ENCODE data around the gene SLC25A47. TPM values are rescaled to one million over a fixed set of nuclear protein-coding genes. Genes with fewer than 3 reads are reported as not detected.

Gene SLC25A47
- total and polyA plus RNA-seq, 3 experiments from 2014 or later: not detected

GRCh38 chr14:100327128-100327527 is 4.0 kb downstream of the SLC25A47 start:
- no peaks in the 10 kb centered on the region for H3K27me3 ChIP-seq (ENCODE audit: insufficient read depth, low read length, poor library complexity, severe bottlenecking)
- no peaks in the 10 kb centered on the region for H3K4me1 ChIP-seq (ENCODE audit: insufficient read depth, low read length)
- no peak overlapping the region for H3K4me3 Mint-ChIP-seq
- ChIA-PET CTCF (interaction anchor here (0.6 kb wide), 1 partner anchor 105 kb away, joined by 3 read pairs; no protein-coding TSS in a partner anchor), POLR2A (no interaction called here)
- no peaks in the 10 kb centered on the region for H3K4me1 Mint-ChIP-seq
- no peak for DNase-seq
- H3K27me3 Mint-ChIP-seq: peaks cover 0 to 1% of the 10 kb centered on the region in 2 donors
- no peaks in the 10 kb centered on the region for H3K9me3 ChIP-seq (ENCODE audit: low read length)
- H3K4me3 ChIP-seq (ENCODE audit: low read length): no peak overlapping the region
- H3K9me3 Mint-ChIP-seq: no peaks in the 10 kb centered on the region
- no peak overlapping the region for H3K27ac Mint-ChIP-seq
- no peaks in the 10 kb centered on the region for H3K36me3 ChIP-seq (ENCODE audit: insufficient read depth, low read length)
- H3K27ac ChIP-seq (ENCODE audit: low read depth, low read length): no peak overlapping the region
- H3K36me3 Mint-ChIP-seq: no peaks in the 10 kb centered on the region

GRCh38 chr14:100328495-100329163 is 5.5 kb downstream of the SLC25A47 start:
- Histone ChIP-seq H3K4me3 (ENCODE audit: low read length) (no peak overlapping the region), H3K4me1 (ENCODE audit: insufficient read depth, low read length) (no peaks in the 10 kb centered on the region), H3K9me3 (ENCODE audit: low read length) (no peaks in the 10 kb centered on the region), H3K27ac (ENCODE audit: low read depth, low read length) (no peak overlapping the region), H3K36me3 (ENCODE audit: insufficient read depth, low read length) (no peaks in the 10 kb centered on the region), H3K27me3 (ENCODE audit: insufficient read depth, low read length, poor library complexity, severe bottlenecking) (no peaks in the 10 kb centered on the region)
- POLR2A ChIA-PET: no interaction called here
- no peaks in the 10 kb centered on the region for H3K4me1 Mint-ChIP-seq
- no peaks in the 10 kb centered on the region for H3K9me3 Mint-ChIP-seq
- no peaks in the 10 kb centered on the region for H3K36me3 Mint-ChIP-seq
- H3K27ac Mint-ChIP-seq: no peak overlapping the region
- H3K27me3 Mint-ChIP-seq: peaks cover 0 to 1% of the 10 kb centered on the region in 2 donors
- CTCF ChIA-PET: no interaction called here
- no peak for DNase-seq
- H3K4me3 Mint-ChIP-seq: no peak overlapping the region

GRCh38 chr14:100329233-100330006 is 6.3 kb downstream of the SLC25A47 start:
- H3K27ac ChIP-seq (ENCODE audit: low read depth, low read length): no peak overlapping the region
- peaks cover 0 to 5% (median under 1%) of the 10 kb centered on the region in 3 donors for H3K36me3 Mint-ChIP-seq
- no peaks in the 10 kb centered on the region for H3K9me3 ChIP-seq (ENCODE audit: low read length)
- no peaks in the 10 kb centered on the region for H3K9me3 Mint-ChIP-seq
- H3K27ac Mint-ChIP-seq: no peak overlapping the region
- H3K4me1 Mint-ChIP-seq: no peaks in the 10 kb centered on the region
- ChIA-PET CTCF (no interaction called here), POLR2A (no interaction called here)
- H3K4me1 ChIP-seq (ENCODE audit: insufficient read depth, low read length): no peaks in the 10 kb centered on the region
- H3K27me3 Mint-ChIP-seq: peaks cover 0 to 1% of the 10 kb centered on the region in 2 donors
- H3K36me3 ChIP-seq (ENCODE audit: insufficient read depth, low read length): no peaks in the 10 kb centered on the region
- DNase-seq: no peak
- H3K4me3 Mint-ChIP-seq: no peak overlapping the region
- H3K27me3 ChIP-seq (ENCODE audit: insufficient read depth, low read length, poor library complexity, severe bottlenecking): no peaks in the 10 kb centered on the region
- H3K4me3 ChIP-seq (ENCODE audit: low read length): no peak overlapping the region

- ChIA-PET POLR2A (no interaction called here), CTCF (no interaction called here)
- Mint-ChIP-seq H3K9me3 (no peaks in the 10 kb centered on the region), H3K27me3 (peaks cover 0 to 1% of the 10 kb centered on the region in 2 donors), H3K27ac (no peak overlapping the region), H3K4me3 (no peak overlapping the region), H3K36me3 (peaks cover 0 to 10% (median 6%) of the 10 kb centered on the region in 3 donors), H3K4me1 (no peaks in the 10 kb centered on the region)
- Histone ChIP-seq H3K4me1 (ENCODE audit: insufficient read depth, low read length) (no peaks in the 10 kb centered on the region), H3K27ac (ENCODE audit: low read depth, low read length) (no peak overlapping the region), H3K4me3 (ENCODE audit: low read length) (no peak overlapping the region), H3K36me3 (ENCODE audit: insufficient read depth, low read length) (no peaks in the 10 kb centered on the region), H3K27me3 (ENCODE audit: insufficient read depth, low read length, poor library complexity, severe bottlenecking) (no peaks in the 10 kb centered on the region), H3K9me3 (ENCODE audit: low read length) (no peaks in the 10 kb centered on the region)
- no peak for DNase-seq
These were observed 6.8 kb downstream of the SLC25A47 start for GRCh38 chr14:100330007-100330344.

- no peaks in the 10 kb centered on the region for H3K27me3 ChIP-seq (ENCODE audit: insufficient read depth, low read length, poor library complexity, severe bottlenecking)
- Mint-ChIP-seq H3K9me3 (no peaks in the 10 kb centered on the region), H3K27ac (no peak overlapping the region), H3K4me1 (no peaks in the 10 kb centered on the region), H3K4me3 (no peak overlapping the region), H3K27me3 (peaks cover 0 to 1% of the 10 kb centered on the region in 2 donors), H3K36me3 (peaks cover 0 to 12% (median 8%) of the 10 kb centered on the region in 3 donors)
- no peaks in the 10 kb centered on the region for H3K36me3 ChIP-seq (ENCODE audit: insufficient read depth, low read length)
- POLR2A ChIA-PET: no interaction called here
- no peak overlapping the region for H3K27ac ChIP-seq (ENCODE audit: low read depth, low read length)
- CTCF ChIA-PET: no interaction called here
- no peaks in the 10 kb centered on the region for H3K9me3 ChIP-seq (ENCODE audit: low read length)
- no peaks in the 10 kb centered on the region for H3K4me1 ChIP-seq (ENCODE audit: insufficient read depth, low read length)
- DNase-seq: no peak
- H3K4me3 ChIP-seq (ENCODE audit: low read length): no peak overlapping the region
These were observed 7.3 kb downstream of the SLC25A47 start for GRCh38 chr14:100330388-100330931.

- H3K4me3 Mint-ChIP-seq: no peak overlapping the region
- DNase-seq: peak in 1 of 5 donors; percentile 34
- no peak overlapping the region for H3K27ac Mint-ChIP-seq
- H3K36me3 ChIP-seq (ENCODE audit: insufficient read depth, low read length): no peaks in the 10 kb centered on the region
- peaks cover 0 to 26% (median 17%) of the 10 kb centered on the region in 3 donors for H3K36me3 Mint-ChIP-seq
- H3K4me1 Mint-ChIP-seq: no peaks in the 10 kb centered on the region
- H3K4me1 ChIP-seq (ENCODE audit: insufficient read depth, low read length): no peaks in the 10 kb centered on the region
- H3K9me3 ChIP-seq (ENCODE audit: low read length): no peaks in the 10 kb centered on the region
- H3K4me3 ChIP-seq (ENCODE audit: low read length): no peak overlapping the region
- no peaks in the 10 kb centered on the region for H3K27me3 ChIP-seq (ENCODE audit: insufficient read depth, low read length, poor library complexity, severe bottlenecking)
- H3K27ac ChIP-seq (ENCODE audit: low read depth, low read length): no peak overlapping the region
- no peaks in the 10 kb centered on the region for H3K9me3 Mint-ChIP-seq
- H3K27me3 Mint-ChIP-seq: peaks cover 0 to 1% of the 10 kb centered on the region in 2 donors
- ChIA-PET CTCF (no interaction called here), POLR2A (no interaction called here)
These were observed 9.0 kb downstream of the SLC25A47 start for GRCh38 chr14:100332071-100332639.

GRCh38 chr14:100332797-100333196 is 9.7 kb downstream of the SLC25A47 start:
- no peak overlapping the region for H3K27ac ChIP-seq (ENCODE audit: low read depth, low read length)
- peaks cover 0 to 1% of the 10 kb centered on the region in 2 donors for H3K27me3 Mint-ChIP-seq

GRCh38 chr14:100333311-100333710 is 10.2 kb downstream of the SLC25A47 start:
- Mint-ChIP-seq H3K4me3 (no peak overlapping the region), H3K4me1 (no peaks in the 10 kb centered on the region), H3K9me3 (no peaks in the 10 kb centered on the region), H3K27ac (no peak overlapping the region), H3K27me3 (peaks cover 0 to 1% of the 10 kb centered on the region in 2 donors), H3K36me3 (peaks cover 0 to 35% (median 22%) of the 10 kb centered on the region in 3 donors)
- H3K4me1 ChIP-seq (ENCODE audit: insufficient read depth, low read length): no peaks in the 10 kb centered on the region
- no peak overlapping the region for H3K4me3 ChIP-seq (ENCODE audit: low read length)
- DNase-seq: peak in 1 of 5 donors; percentile 34
- H3K9me3 ChIP-seq (ENCODE audit: low read length): no peaks in the 10 kb centered on the region
- no peaks in the 10 kb centered on the region for H3K36me3 ChIP-seq (ENCODE audit: insufficient read depth, low read length)
- ChIA-PET POLR2A (no interaction called here), CTCF (no interaction called here)
- no peaks in the 10 kb centered on the region for H3K27me3 ChIP-seq (ENCODE audit: insufficient read depth, low read length, poor library complexity, severe bottlenecking)
- H3K27ac ChIP-seq (ENCODE audit: low read depth, low read length): no peak overlapping the region

More at GRCh38 chr14:100332797-100333196, 9.7 kb downstream of the SLC25A47 start:
- ChIA-PET CTCF (no interaction called here), POLR2A (no interaction called here)
- H3K4me1 ChIP-seq (ENCODE audit: insufficient read depth, low read length): no peaks in the 10 kb centered on the region
- H3K4me1 Mint-ChIP-seq: no peaks in the 10 kb centered on the region
- H3K4me3 ChIP-seq (ENCODE audit: low read length): no peak overlapping the region
- no peaks in the 10 kb centered on the region for H3K9me3 Mint-ChIP-seq
- no peaks in the 10 kb centered on the region for H3K36me3 ChIP-seq (ENCODE audit: insufficient read depth, low read length)
- H3K27me3 ChIP-seq (ENCODE audit: insufficient read depth, low read length, poor library complexity, severe bottlenecking): no peaks in the 10 kb centered on the region
- peak overlapping the region in 1 of 8 donors; percentile 19 for H3K27ac Mint-ChIP-seq
- no peak overlapping the region for H3K4me3 Mint-ChIP-seq
- H3K36me3 Mint-ChIP-seq: peaks cover 0 to 31% (median 20%) of the 10 kb centered on the region in 3 donors
- no peaks in the 10 kb centered on the region for H3K9me3 ChIP-seq (ENCODE audit: low read length)
- peak in 1 of 5 donors; percentile 36 for DNase-seq

Data from CD8-positive, alpha-beta memory T cell (primary cell).